Type B pancreatic cell (in vitro differentiated cells): ENCODE measurements around the gene OCEL1. TPM values are rescaled to one million over a fixed set of nuclear protein-coding genes. Genes with fewer than 3 reads are reported as not detected.

Experiments
- DNase-seq: peaks from one replicate; pipeline ENCODE4 v3.0.0; 2021; ENCODE audit warnings: mixed read lengths; ENCODE audit not compliant: unreplicated experiment; ENCODE audit errors: extremely low spot score
- H3K27ac Mint-ChIP-seq: 2 replicates; pipeline ENCODE4 v1.8.0; 2021; ENCODE audit warnings: mild to moderate bottlenecking, mixed read lengths
- H3K27me3 Mint-ChIP-seq: 2 replicates; pipeline ENCODE4 v1.8.0; 2021; ENCODE audit warnings: mixed read lengths
- H3K36me3 Mint-ChIP-seq: 2 replicates; pipeline ENCODE4 v1.8.0; 2021; ENCODE audit warnings: mixed read lengths
- H3K4me1 Mint-ChIP-seq: one replicate; pipeline ENCODE4 v1.8.0; 2021; ENCODE audit warnings: mixed read lengths; ENCODE audit not compliant: unreplicated experiment
- H3K4me3 Mint-ChIP-seq: 2 replicates; pipeline ENCODE4 v1.8.0; 2021; ENCODE audit warnings: mild to moderate bottlenecking, mixed read lengths
- H3K9me3 Mint-ChIP-seq: 2 replicates; pipeline ENCODE4 v1.8.0; 2021; ENCODE audit warnings: mixed read lengths
- CTCF ChIP-seq: fragments of 200-600 bp; sonication (generic); conservative IDR thresholded peaks from 2 replicates; pipeline ENCODE4 v1.5.0; 2021; ENCODE audit warnings: antibody characterized with exemption, mild to moderate bottlenecking
- long read RNA-seq: library from polyadenylated mRNA; unstranded; transcript quantifications from one replicate; pipeline ENCODE4 v2.0.0, GENCODE V29; 2020
- total RNA-seq: library from RNA; stranded (reverse); gene quantifications from 2 replicates; pipeline ENCODE4 v1.2.1, GENCODE V29; 2021; ENCODE audit warnings: low replicate concordance

OCEL1 gene
- 19.2 and 23.8 TPM in 2 replicates for total RNA-seq
- long read RNA-seq: 0 reads

GRCh38 chr19:17226002-17226933 is at the start of gene OCEL1:
OCEL1 (plus strand) TSS chr19:17226226; CDS start chr19:17226248, 22 bp downstream.
- no peaks in the 10 kb centered on the region for H3K9me3 Mint-ChIP-seq
- no peaks in the 10 kb centered on the region for H3K4me1 Mint-ChIP-seq
- DNase-seq: peak; percentile 96
- peak within 1 kb of the TSS; percentile 94 for H3K27ac Mint-ChIP-seq
- H3K27me3 Mint-ChIP-seq: no peaks in the 10 kb centered on the region
- no peak for TF ChIP-seq CTCF
- no peaks in the 10 kb centered on the region for H3K36me3 Mint-ChIP-seq
- peak within 1 kb of the TSS; percentile 94 for H3K4me3 Mint-ChIP-seq

- H3K4me1 Mint-ChIP-seq: no peaks in the 10 kb centered on the region
- TF ChIP-seq CTCF: no peak
- H3K27me3 Mint-ChIP-seq: no peaks in the 10 kb centered on the region
- no peaks in the 10 kb centered on the region for H3K9me3 Mint-ChIP-seq
- H3K4me3 Mint-ChIP-seq: no peak overlapping the region
- DNase-seq: no peak
- H3K36me3 Mint-ChIP-seq: peaks cover 3% of the 10 kb centered on the region
- peak overlapping the region; percentile 59 for H3K27ac Mint-ChIP-seq
Measured at GRCh38 chr19:17178291-17178690, 47.7 kb upstream of the OCEL1 start.

- H3K27me3 Mint-ChIP-seq: no peaks in the 10 kb centered on the region
- H3K36me3 Mint-ChIP-seq: peaks cover 9% of the 10 kb centered on the region
- no peaks in the 10 kb centered on the region for H3K9me3 Mint-ChIP-seq
- peaks cover 5% of the 10 kb centered on the region for H3K4me1 Mint-ChIP-seq
- H3K27ac Mint-ChIP-seq: no peak overlapping the region
- no peak for DNase-seq
- no peak overlapping the region for H3K4me3 Mint-ChIP-seq
- TF ChIP-seq CTCF: no peak
Measured at GRCh38 chr19:17180997-17181702, 44.9 kb upstream of the OCEL1 start.

GRCh38 chr19:17183271-17183761 is 42.7 kb upstream of the OCEL1 start:
- Mint-ChIP-seq H3K4me1 (peaks cover 5% of the 10 kb centered on the region), H3K36me3 (peaks cover 6% of the 10 kb centered on the region), H3K27me3 (no peaks in the 10 kb centered on the region), H3K4me3 (no peak overlapping the region), H3K27ac (peak overlapping the region; percentile 61), H3K9me3 (no peaks in the 10 kb centered on the region)
- no peak for TF ChIP-seq CTCF
- DNase-seq: no peak

- H3K9me3 Mint-ChIP-seq: no peaks in the 10 kb centered on the region
- no peaks in the 10 kb centered on the region for H3K27me3 Mint-ChIP-seq
- no peak for DNase-seq
- peaks cover 6% of the 10 kb centered on the region for H3K36me3 Mint-ChIP-seq
- H3K27ac Mint-ChIP-seq: peak overlapping the region; percentile 61
- H3K4me3 Mint-ChIP-seq: no peak overlapping the region
- H3K4me1 Mint-ChIP-seq: peaks cover 5% of the 10 kb centered on the region
- no peak for TF ChIP-seq CTCF
Measured at GRCh38 chr19:17183858-17184321, 42.1 kb upstream of the OCEL1 start.
